GM12875 (cell line): ENCODE results near the gene SLC13A4.
"Not testable (repeated sequence)": the region's sequence is repeated elsewhere in the genome, so short reads cannot be mapped to it uniquely, and the experiment has no call there.

Source experiments
- H3K4me3 ChIP-seq: one replicate; pipeline ENCODE4 v1.5.1; 2011; ENCODE audit warnings: low read depth, low read length, control low read depth
- CTCF ChIP-seq: IDR thresholded peaks from 2 replicates; pipeline ENCODE4 v1.5.1; 2011; ENCODE audit warnings: low read depth, mild to moderate bottlenecking, control low read depth, inconsistent platforms, low read length, moderate library complexity, borderline replicate concordance; ENCODE audit not compliant: insufficient read depth

The SLC13A4 gene

GRCh38 chr7:135669774-135670173 is 58.2 kb downstream of the SLC13A4 start:
- H3K4me3 ChIP-seq: no peak overlapping the region
- no peak for TF ChIP-seq CTCF

- not testable (repeated sequence) for H3K4me3 ChIP-seq
Observed at GRCh38 chr7:135668852-135669395, 59.1 kb downstream of the SLC13A4 start.

DNA sequence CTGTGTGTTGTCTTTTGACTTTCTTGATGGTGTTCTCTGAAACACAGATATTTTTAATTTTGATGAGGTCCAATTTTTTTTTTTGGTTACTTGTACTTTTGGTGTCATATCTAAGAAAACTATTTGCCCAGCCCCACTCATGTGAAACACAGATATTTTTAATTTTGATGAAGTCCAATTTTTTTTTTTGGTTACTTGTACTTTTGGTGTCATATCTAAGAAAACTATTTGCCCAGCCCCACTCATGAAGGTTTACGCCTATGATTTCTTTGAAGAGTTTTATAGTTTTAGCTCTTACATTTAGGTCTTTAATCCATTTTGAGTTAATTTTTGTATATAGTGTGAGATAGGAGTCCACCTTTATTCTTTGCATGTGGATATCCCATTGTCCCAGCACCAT is 60.4 kb downstream of the SLC13A4 start:
- H3K4me3 ChIP-seq: not testable (repeated sequence)

DNA sequence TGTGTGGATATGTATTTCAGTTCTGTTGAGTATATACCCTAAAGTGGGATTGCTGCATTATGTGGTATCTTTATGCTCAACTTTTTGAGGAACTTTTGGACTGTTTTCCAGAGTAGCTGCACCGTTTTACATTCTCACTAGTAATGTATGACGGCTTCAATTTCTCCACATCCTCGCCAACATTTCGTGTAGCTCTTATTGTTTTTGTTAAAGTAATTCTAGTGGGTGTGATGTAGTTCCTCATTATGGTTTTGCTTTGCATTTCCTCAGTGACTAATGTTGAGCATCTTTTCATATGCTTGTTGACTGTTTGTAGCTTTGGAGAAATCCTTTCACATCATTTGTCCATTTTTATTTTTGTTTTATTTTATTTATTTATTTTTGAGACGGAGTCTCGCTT is 61.1 kb downstream of the SLC13A4 start:
- no peak for TF ChIP-seq CTCF
- H3K4me3 ChIP-seq: no peak overlapping the region

DNA sequence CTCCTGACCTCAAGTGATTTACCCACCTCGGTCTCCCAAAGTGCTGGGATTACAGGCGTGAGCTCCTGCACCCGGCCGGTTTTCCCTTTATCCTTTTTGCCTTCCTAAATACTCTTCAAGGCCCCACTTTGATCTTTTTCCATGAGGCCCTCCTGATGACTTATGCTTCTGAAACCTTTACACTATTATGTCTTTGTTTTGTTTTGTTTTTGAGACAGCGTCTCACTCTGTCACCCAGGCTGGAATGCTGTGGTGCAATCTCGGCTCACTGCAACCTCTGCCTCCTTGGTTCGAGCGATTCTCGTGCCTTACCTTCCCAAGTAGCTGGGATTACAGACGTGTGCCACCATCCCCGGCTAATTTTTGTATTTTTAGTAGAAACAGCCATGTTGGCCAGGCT is 61.8 kb downstream of the SLC13A4 start:
- H3K4me3 ChIP-seq: no peak overlapping the region
- TF ChIP-seq CTCF: no peak

DNA sequence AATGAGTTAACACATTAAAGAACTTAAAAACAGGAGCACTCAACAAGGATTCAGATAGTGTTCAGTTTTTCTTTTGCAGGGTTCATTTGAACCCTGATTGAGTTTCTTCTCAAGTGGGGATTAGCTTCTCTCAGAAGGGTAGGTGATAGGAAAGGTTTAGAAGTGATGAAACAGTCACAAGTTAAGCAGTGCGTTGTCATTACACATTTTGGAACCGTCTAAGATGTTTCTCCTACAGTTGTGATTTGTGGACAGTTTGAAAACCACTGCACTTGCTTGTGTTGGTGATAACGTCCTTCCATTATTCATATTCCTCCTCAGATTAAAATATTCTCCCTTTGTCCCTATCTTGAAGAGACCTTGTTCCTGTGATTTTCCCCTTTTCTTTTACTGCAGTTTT is 62.9 kb downstream of the SLC13A4 start:
- H3K4me3 ChIP-seq: no peak overlapping the region
- no peak for TF ChIP-seq CTCF

DNA sequence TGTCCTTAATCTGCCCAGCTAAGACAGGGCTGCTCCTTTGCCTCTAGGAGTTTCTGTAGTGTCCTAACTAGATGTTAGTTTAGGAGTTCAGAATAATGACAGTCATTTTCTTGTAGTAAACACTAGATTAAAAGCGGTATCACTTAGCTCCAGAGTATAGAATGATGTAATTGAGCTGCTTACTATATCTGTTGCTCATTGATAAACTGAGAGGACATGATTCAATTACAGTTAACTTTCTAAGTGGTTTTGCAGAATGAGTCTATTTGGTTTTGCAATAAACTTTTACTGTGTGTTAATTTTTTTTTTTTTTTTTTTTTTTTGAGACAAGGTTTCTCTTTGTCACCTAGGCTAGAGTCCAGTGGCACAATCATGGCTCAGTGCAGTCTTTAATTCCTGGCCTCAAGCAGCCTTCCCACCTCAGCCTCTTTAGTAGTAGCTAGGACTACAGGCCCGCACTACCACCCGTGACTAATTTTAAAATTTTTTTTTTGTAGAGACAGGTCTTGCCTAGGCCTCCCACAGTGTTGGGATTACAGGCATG is 63.9 kb downstream of the SLC13A4 start:
- no peak overlapping the region for H3K4me3 ChIP-seq
- TF ChIP-seq CTCF: no peak

- TF ChIP-seq CTCF: peak; percentile 72
- H3K4me3 ChIP-seq: peak within 1 kb of the TSS; percentile 65
Observed at GRCh38 chr7:135662373-135663114, 65.4 kb downstream of the SLC13A4 start, which contains the start of gene STMP1. Gene STMP1, plus strand, starts transcription at chr7:135662514.
